Uterus (tissue), 4 donors: ENCODE measurements around the gene FARP2. TPM values are rescaled to one million over a fixed set of nuclear protein-coding genes. Genes with fewer than 3 reads are reported as not detected.

Source experiments
- DNase-seq, 2 donors: peaks; one replicate each; pipeline ENCODE4 v3.0.0-alpha.2; 2019 to 2020
- H3K27ac ChIP-seq, 2 donors: fragments of 200-600 bp; sonication (generic); 1 replicate in 1 of 2; 2 replicates in 1 of 2; pipeline ENCODE4 v1.5.1; 2016 to 2018
- H3K27me3 ChIP-seq, 2 donors: fragments of 200-600 bp; sonication (generic); one replicate each; pipeline ENCODE4 v1.5.1; 2018 to 2019; ENCODE audit warnings: control low read depth in 1 of 2
- H3K36me3 ChIP-seq, 2 donors: fragments of 200-600 bp; sonication (generic); one replicate each; pipeline ENCODE4 v1.5.1; 2019; ENCODE audit warnings: control low read depth in 1 of 2
- H3K4me1 ChIP-seq, 2 donors: fragments of 200-600 bp; sonication (generic); one replicate each; pipeline ENCODE4 v1.5.1; 2018 to 2019; ENCODE audit warnings: control low read depth in 1 of 2
- H3K4me3 ChIP-seq, 2 donors: fragments of 200-600 bp; sonication (generic); 1 replicate in 1 of 2; 2 replicates in 1 of 2; pipeline ENCODE4 v1.5.1; 2018 to 2019; ENCODE audit warnings: mild to moderate bottlenecking in 1 of 2
- H3K9me3 ChIP-seq, 2 donors: fragments of 200-600 bp; sonication (generic); one replicate each; pipeline ENCODE4 v1.5.1; 2019; ENCODE audit warnings: control low read depth in 1 of 2
- POLR2A ChIP-seq, 2 donors: fragments of 450-650 bp; IDR thresholded peaks; one replicate each; pipeline ENCODE4 v1.6.1; 2016; ENCODE audit warnings: antibody characterized with exemption in 2 of 2, mild to moderate bottlenecking in 1 of 2, moderate library complexity in 1 of 2
- intact Hi-C: fragments of 100-400 bp; cut with DNase I; formaldehyde crosslinking; loops from one replicate; pipeline ENCODE4 v1.15.1; 2023; ENCODE audit warnings: low total_unique reads
- total RNA-seq, 4 donors: library from RNA; depleted of rRNA in 3 of 4; stranded (reverse); fragments of >200 nt in 3 of 4; gene quantifications; one replicate each; pipeline versions ENCODE4 v1.1.0 to v1.2.4, GENCODE V29; 2014 to 2023
- TF ChIP-seq, protein P1 (sequence below), 4 experiments: fragments of 200-600 bp in 2 of 4; fragments of 450-650 bp in 2 of 4; sonication (generic) in 2 of 4; IDR thresholded peaks; one replicate each; pipeline ENCODE4 v1.5.1; 2016 to 2019; ENCODE audit warnings: antibody characterized with exemption in 4 of 4, mild to moderate bottlenecking in 2 of 4, moderate library complexity in 1 of 4
- donor health status: DM: yes; HTN: yes; CAD: no.

FARP2 gene
- total RNA-seq, 4 donors from 2014 or later = 20.0 to 92.0 (median 40.6) TPM

GRCh38 chr2:241456546-241456945 is 100.5 kb downstream of the FARP2 start:
- intact Hi-C loops = no loop called here
- H3K27ac ChIP-seq = no peak overlapping the region
- H3K4me3 ChIP-seq = no peak overlapping the region
- no peaks in the 10 kb centered on the region for H3K4me1 ChIP-seq
- TF ChIP-seq, protein P1, sequence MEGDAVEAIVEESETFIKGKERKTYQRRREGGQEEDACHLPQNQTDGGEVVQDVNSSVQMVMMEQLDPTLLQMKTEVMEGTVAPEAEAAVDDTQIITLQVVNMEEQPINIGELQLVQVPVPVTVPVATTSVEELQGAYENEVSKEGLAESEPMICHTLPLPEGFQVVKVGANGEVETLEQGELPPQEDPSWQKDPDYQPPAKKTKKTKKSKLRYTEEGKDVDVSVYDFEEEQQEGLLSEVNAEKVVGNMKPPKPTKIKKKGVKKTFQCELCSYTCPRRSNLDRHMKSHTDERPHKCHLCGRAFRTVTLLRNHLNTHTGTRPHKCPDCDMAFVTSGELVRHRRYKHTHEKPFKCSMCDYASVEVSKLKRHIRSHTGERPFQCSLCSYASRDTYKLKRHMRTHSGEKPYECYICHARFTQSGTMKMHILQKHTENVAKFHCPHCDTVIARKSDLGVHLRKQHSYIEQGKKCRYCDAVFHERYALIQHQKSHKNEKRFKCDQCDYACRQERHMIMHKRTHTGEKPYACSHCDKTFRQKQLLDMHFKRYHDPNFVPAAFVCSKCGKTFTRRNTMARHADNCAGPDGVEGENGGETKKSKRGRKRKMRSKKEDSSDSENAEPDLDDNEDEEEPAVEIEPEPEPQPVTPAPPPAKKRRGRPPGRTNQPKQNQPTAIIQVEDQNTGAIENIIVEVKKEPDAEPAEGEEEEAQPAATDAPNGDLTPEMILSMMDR (IDR thresholded peaks at IDR 0.05) = no peak
- no peak for TF ChIP-seq POLR2A (IDR thresholded peaks at IDR 0.05)
- H3K9me3 ChIP-seq = no peaks in the 10 kb centered on the region
- H3K36me3 ChIP-seq = no peaks in the 10 kb centered on the region
- DNase-seq = no peak
- no peaks in the 10 kb centered on the region for H3K27me3 ChIP-seq

DNA sequence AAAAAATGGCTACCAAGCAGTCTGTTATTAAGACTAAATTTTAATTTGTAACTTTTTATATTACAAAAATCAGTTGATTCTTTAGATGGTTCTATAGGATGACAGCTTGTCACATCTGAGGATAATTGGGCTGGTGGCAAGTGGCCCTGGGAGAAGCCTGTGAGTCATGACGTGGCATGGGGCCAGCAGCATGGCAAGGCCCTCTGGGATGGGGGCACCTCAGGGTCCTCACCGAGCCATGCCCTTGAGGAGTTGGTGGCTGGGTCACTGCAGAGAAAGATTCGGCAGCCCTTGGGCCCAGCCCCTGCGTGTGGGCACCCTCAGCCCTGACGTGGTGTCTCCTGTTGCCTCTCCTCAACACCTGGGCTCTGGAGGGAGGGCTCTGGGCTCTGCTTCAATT is 102.6 kb downstream of the FARP2 start:
- DNase-seq = no peak
- Histone ChIP-seq H3K4me1 (no peaks in the 10 kb centered on the region), H3K27me3 (no peaks in the 10 kb centered on the region), H3K27ac (no peak overlapping the region), H3K9me3 (no peaks in the 10 kb centered on the region), H3K4me3 (no peak overlapping the region), H3K36me3 (no peaks in the 10 kb centered on the region)
- intact Hi-C loops = no loop called here
- TF ChIP-seq POLR2A (IDR thresholded peaks at IDR 0.05) = no peak
- TF ChIP-seq, protein P1 (IDR thresholded peaks at IDR 0.05) = no peak

DNA sequence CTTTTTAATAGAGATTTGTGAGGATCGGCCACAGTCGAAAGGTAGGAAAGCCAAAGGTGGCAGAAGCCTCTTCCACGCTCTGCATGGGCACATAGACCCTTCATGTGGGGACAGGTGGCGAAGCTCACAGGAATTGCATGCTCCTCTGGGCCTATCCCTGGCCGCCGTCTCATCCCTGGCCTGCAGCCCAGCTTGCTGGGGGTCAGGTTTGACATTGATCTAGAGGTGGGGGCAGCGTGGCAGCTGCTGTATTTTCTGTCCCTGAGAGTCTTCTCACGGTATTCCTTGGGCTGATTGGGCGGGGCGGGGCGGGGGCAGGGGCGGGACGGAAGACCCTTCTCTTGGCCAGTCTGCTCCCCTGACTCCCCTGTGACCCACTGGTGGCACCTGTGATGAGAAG is 103.4 kb downstream of the FARP2 start:
- TF ChIP-seq, protein P1 (IDR thresholded peaks at IDR 0.05) = no peak
- no peak for TF ChIP-seq POLR2A (IDR thresholded peaks at IDR 0.05)
- no peak overlapping the region for H3K27ac ChIP-seq
- no peaks in the 10 kb centered on the region for H3K36me3 ChIP-seq
- intact Hi-C loops = no loop called here
- no peak for DNase-seq
- no peaks in the 10 kb centered on the region for H3K27me3 ChIP-seq
- H3K9me3 ChIP-seq = no peaks in the 10 kb centered on the region
- H3K4me3 ChIP-seq = no peak overlapping the region
- no peaks in the 10 kb centered on the region for H3K4me1 ChIP-seq

- Histone ChIP-seq H3K4me3 (no peak overlapping the region), H3K36me3 (no peaks in the 10 kb centered on the region), H3K4me1 (no peaks in the 10 kb centered on the region), H3K27ac (no peak overlapping the region), H3K9me3 (no peaks in the 10 kb centered on the region), H3K27me3 (no peaks in the 10 kb centered on the region)
- DNase-seq = no peak
- TF ChIP-seq, protein P1 (IDR thresholded peaks at IDR 0.05) = no peak
- TF ChIP-seq POLR2A (IDR thresholded peaks at IDR 0.05) = no peak
- intact Hi-C loops = no loop called here
Measured at GRCh38 chr2:241460631-241461030, 104.5 kb downstream of the FARP2 start.

GRCh38 chr2:241461693-241462677 is 105.9 kb downstream of the FARP2 start:
- no peaks in the 10 kb centered on the region for H3K9me3 ChIP-seq
- TF ChIP-seq, protein P1 (IDR thresholded peaks at IDR 0.05) = no peak
- H3K4me3 ChIP-seq = no peak overlapping the region
- no peaks in the 10 kb centered on the region for H3K36me3 ChIP-seq
- H3K27me3 ChIP-seq = no peaks in the 10 kb centered on the region
- no peaks in the 10 kb centered on the region for H3K4me1 ChIP-seq
- DNase-seq = no peak
- intact Hi-C loops = no loop called here
- H3K27ac ChIP-seq = no peak overlapping the region
